PFSK-1 (cell line): ENCODE results near the gene FXYD4.
A peak's percentile ranks its signal among the peaks of the same experiment; 100 is the strongest.

ENCODE experiments used
- FOXP2 ChIP-seq: optimal IDR thresholded peaks from 2 replicates; pipeline ENCODE3; 2011; ENCODE audit warnings: borderline replicate concordance, control low read depth, inconsistent platforms; ENCODE audit not compliant: insufficient read depth; ENCODE audit errors: extremely low read length, extremely low read depth
- POLR2AphosphoS5 ChIP-seq: IDR thresholded peaks from 2 replicates; pipeline ENCODE4 v1.6.1; 2012; ENCODE audit warnings: low read depth, mild to moderate bottlenecking, control low read depth, low read length, moderate library complexity
- SIN3A ChIP-seq: IDR thresholded peaks from 2 replicates; pipeline ENCODE4 v1.6.1; 2012; ENCODE audit warnings: mild to moderate bottlenecking, low read length, moderate library complexity, borderline replicate concordance; ENCODE audit not compliant: insufficient read depth
- TAF1 ChIP-seq: IDR thresholded peaks from 2 replicates; pipeline ENCODE4 v1.6.1; 2012; ENCODE audit warnings: low read length, control low read depth, borderline replicate concordance; ENCODE audit not compliant: insufficient read depth
- TF ChIP-seq, protein P1 (sequence below), 2 experiments: IDR thresholded peaks; 2 replicates each; pipeline versions ENCODE4 v1.6.1 to v1.8.0; 2011 to 2012; ENCODE audit warnings: low read depth in 2 of 2, low read length in 2 of 2, control low read depth in 1 of 2, inconsistent platforms in 1 of 2, mild to moderate bottlenecking in 1 of 2, moderate library complexity in 1 of 2; ENCODE audit not compliant: insufficient read depth in 1 of 2

Gene FXYD4

DNA sequence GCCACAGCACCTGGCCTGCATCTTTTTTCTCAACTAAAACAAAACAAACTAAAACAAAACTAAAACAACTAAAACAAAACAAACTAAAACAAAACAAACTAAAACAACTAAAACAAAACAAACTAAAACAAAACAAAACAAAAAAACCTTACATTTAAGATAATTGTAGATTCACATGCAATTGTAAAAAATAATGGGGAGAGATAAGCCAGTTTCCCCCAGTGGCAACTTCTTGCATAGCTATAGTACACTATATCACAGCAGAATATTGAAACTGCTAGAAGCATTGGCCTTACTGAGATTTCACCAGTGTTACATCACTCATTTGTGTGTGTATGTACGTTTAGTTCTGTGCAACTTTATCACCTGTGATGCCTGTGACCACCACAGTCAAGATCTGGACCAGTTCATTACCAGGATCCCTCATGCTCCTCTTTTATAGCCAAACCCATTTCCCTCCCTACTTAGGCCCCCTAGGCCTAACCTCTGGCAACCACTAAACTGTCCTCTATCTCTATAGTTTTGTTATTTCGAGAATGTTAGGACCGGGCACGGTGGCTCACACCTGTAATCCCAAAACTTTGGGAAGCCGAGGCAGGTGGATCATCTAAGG lies 9.3 kb downstream of the FXYD4 start:
- TF ChIP-seq TAF1 (no peak), SIN3A (no peak), FOXP2 (no peak), POLR2AphosphoS5 (no peak)
- TF ChIP-seq, protein P1, sequence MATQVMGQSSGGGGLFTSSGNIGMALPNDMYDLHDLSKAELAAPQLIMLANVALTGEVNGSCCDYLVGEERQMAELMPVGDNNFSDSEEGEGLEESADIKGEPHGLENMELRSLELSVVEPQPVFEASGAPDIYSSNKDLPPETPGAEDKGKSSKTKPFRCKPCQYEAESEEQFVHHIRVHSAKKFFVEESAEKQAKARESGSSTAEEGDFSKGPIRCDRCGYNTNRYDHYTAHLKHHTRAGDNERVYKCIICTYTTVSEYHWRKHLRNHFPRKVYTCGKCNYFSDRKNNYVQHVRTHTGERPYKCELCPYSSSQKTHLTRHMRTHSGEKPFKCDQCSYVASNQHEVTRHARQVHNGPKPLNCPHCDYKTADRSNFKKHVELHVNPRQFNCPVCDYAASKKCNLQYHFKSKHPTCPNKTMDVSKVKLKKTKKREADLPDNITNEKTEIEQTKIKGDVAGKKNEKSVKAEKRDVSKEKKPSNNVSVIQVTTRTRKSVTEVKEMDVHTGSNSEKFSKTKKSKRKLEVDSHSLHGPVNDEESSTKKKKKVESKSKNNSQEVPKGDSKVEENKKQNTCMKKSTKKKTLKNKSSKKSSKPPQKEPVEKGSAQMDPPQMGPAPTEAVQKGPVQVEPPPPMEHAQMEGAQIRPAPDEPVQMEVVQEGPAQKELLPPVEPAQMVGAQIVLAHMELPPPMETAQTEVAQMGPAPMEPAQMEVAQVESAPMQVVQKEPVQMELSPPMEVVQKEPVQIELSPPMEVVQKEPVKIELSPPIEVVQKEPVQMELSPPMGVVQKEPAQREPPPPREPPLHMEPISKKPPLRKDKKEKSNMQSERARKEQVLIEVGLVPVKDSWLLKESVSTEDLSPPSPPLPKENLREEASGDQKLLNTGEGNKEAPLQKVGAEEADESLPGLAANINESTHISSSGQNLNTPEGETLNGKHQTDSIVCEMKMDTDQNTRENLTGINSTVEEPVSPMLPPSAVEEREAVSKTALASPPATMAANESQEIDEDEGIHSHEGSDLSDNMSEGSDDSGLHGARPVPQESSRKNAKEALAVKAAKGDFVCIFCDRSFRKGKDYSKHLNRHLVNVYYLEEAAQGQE (IDR thresholded peaks at IDR 0.05; ENCODE audit: insufficient read depth in 1 of 2, low read depth in 2 of 2, low read length in 2 of 2): no peak

DNA sequence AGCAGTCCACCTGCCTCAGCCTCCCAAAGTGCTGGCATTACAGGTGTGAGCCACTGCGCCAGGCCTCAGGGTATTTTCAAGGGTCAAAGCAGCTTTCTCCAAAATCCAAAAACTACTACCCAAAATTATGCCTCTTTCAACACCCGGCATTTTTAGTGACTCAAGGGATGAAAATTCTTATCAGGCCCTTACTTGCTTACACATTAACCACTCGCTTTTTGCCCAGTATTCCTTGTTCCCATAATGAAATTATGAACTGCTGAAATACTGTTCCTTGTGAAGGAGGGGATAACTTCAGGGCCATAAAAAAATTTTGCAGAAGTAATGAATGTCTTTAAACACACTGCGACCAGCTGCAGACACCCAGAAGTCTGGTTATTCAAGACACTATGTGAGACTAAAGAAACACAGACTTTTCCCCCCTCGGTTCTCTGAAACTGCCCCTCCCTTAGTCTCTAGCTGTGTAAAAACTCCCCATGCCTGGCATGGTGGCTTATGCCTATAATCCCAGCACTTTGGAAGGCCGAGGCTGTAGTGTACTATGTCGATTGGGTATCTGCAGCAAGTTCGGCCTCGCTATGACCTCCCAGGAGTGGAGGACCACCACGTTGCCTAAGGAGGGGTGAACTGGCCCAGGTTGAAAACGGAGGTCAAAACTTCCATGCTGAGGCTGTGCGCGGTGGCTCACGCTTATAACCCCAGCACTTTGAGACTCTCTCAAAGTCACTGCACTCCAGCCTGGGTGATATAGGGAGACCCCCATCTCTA lies 12.0 kb downstream of the FXYD4 start:
- TF ChIP-seq FOXP2: no peak
- TF ChIP-seq, protein P1 (IDR thresholded peaks at IDR 0.05; ENCODE audit: insufficient read depth in 1 of 2, low read depth in 2 of 2, low read length in 2 of 2): no peak
- TF ChIP-seq SIN3A: no peak
- TF ChIP-seq TAF1: no peak
- no peak for TF ChIP-seq POLR2AphosphoS5

DNA sequence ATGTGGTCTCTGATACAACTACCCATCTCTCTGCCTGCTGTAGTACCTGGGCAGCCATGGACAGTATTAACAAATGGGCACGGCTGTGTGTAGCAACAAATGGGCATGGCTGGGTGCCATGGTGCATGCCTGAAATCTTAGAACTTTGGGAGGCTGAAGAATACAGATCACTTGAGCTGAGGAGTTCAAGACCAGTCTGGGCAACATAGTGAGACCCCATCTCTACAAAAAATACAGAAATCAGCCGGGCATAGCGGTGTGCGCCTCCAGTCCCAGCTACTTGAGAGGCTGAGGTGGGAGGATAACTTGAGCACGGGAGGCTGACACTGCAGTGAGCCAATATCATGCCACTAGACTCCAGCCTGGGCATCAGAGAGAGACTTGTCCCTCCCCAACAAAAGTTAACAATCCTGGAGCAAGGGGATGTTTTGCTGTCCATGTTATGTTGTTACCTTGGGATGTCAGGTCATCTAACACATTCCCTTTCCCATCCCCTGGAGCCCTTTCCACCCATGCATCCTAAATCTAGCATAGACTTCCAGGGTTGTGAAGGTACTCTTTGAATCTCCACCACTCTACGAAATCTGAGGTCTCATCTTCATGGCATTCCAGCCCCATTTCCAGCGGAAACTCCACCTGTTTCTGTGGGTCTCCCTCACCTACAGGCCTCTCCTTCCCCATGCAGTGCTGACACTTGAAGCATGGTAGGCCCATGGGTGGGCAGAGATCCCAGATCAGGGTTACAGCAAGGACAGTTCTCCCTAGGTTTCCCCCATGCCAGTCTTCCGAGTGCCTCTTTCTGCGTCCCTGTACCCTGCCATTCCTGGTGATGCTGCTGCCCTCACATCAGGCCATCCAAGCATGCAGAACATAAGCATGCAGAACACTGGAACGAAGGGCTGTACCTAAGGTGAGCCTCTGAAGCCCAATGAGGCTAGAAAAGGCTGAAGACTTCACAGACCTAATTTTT lies 13.1 kb downstream of the FXYD4 start:
- TF ChIP-seq, protein P1 (IDR thresholded peaks at IDR 0.05; ENCODE audit: insufficient read depth in 1 of 2, low read depth in 2 of 2, low read length in 2 of 2): no peak
- TF ChIP-seq TAF1: no peak
- no peak for TF ChIP-seq SIN3A
- TF ChIP-seq POLR2AphosphoS5: peak; percentile 68

DNA sequence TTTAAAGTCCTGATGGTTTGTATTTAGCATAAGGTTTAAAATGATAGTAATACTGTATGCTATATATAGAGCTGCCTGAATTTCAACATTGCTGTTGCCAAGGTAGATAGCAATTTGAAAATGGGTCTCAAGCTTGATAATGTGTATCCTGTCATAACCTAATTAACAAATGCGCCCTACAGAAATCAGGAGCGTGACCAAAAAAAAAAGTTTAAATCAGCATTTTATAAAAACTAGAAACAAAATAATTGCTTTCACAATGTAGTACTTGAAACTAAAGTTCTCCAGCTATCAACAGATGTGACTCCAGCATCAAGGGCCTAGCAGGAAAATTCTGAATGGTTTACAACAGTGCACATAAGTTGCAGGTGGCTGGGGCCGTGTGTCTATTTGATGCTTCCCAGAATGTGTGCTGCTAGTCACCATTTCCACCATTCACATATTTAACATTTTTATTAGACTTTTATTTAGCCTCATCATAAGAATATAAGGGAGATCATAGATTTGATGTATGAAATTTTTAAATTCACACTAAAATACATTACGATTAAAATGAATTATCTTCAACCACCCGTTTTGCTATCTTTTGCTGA lies 14.1 kb downstream of the FXYD4 start:
- TF ChIP-seq POLR2AphosphoS5: peak; percentile 22; the same call in 1 of the 2 replicates
- no peak for TF ChIP-seq SIN3A

DNA sequence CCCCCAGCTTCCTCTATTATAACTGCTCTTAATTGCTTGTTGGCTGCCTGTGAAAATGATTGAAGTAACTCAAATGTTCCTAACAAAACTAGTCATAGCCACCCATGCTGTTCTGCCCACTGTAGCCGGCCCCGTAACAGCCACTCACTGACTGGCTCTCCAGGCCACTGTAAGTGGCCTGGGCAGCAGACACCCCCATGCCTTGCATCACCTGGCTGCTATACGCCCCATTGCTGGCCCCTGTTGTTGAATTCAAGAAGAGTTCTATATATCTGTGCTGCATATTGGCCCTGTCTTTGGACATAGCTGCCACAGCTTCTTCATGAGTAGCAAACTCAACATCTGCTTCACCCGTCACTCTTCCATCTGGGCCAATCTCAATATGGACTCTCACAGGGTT lies 15.1 kb downstream of the FXYD4 start:
- TF ChIP-seq TAF1 (no peak), POLR2AphosphoS5 (no peak), SIN3A (no peak), FOXP2 (no peak)
- TF ChIP-seq, protein P1 (IDR thresholded peaks at IDR 0.05; ENCODE audit: insufficient read depth in 1 of 2, low read depth in 2 of 2, low read length in 2 of 2): no peak
